ENCODE results near the gene FRMD4B.

The FRMD4B gene

GRCh38 chr3:69322158-69322509 lies 63.8 kb downstream of the FRMD4B start:
- no peaks in the 10 kb centered on the region for H4K20me1 ChIP-seq (ENCODE audit: insufficient read depth, low read length)
- TF ChIP-seq CTCF (IDR thresholded peaks at IDR 0.05; ENCODE audit: borderline replicate concordance, extremely low read depth, low read length, poor library complexity, severe bottlenecking) (no peak), EZH2 (IDR thresholded peaks at IDR 0.05; ENCODE audit: borderline replicate concordance, low read depth, low read length, severe bottlenecking) (no peak)

GRCh38 chr3:69321301-69322157 lies 64.4 kb downstream of the FRMD4B start:
- H3K79me2 ChIP-seq (ENCODE audit: insufficient read depth, low read length): peaks cover 87% of the 10 kb centered on the region
- TF ChIP-seq CTCF (IDR thresholded peaks at IDR 0.05; ENCODE audit: borderline replicate concordance, extremely low read depth, low read length, poor library complexity, severe bottlenecking): no peak
- H3K27me3 ChIP-seq (ENCODE audit: insufficient read depth, low read length, poor library complexity): no peaks in the 10 kb centered on the region
- H2AFZ ChIP-seq (ENCODE audit: low read depth, low read length): no peak overlapping the region
- 0 out of 2 replicates have a peak, but pooled peaks cover 5% of the 10 kb centered on the region for H3K36me3 ChIP-seq (ENCODE audit: insufficient read depth, low read length)
- H4K20me1 ChIP-seq (ENCODE audit: insufficient read depth, low read length): no peaks in the 10 kb centered on the region
- no peak overlapping the region for H3K4me3 ChIP-seq (ENCODE audit: low read depth in 1 of 2, low read length in 2 of 2)
- no peak overlapping the region for H3K9ac ChIP-seq (ENCODE audit: low read depth, low read length)
- H3K4me2 ChIP-seq (ENCODE audit: insufficient read depth, low read length): no peak overlapping the region
- peak overlapping the region; percentile 25; the same call in 1 of the 2 replicates for H3K27ac ChIP-seq (ENCODE audit: low read length)
- ATAC-seq (ENCODE audit: insufficient read depth, low read depth): no peak
- no peak for DNase-seq
- peaks cover 24% of the 10 kb centered on the region for H3K4me1 ChIP-seq (ENCODE audit: insufficient read depth, low read length)
- no peaks in the 10 kb centered on the region for H3K9me3 ChIP-seq (ENCODE audit: insufficient read depth, low read length, severe bottlenecking)

More at GRCh38 chr3:69322158-69322509, 63.8 kb downstream of the FRMD4B start:
- H3K4me1 ChIP-seq (ENCODE audit: insufficient read depth, low read length): peaks cover 29% of the 10 kb centered on the region
- H3K4me2 ChIP-seq (ENCODE audit: insufficient read depth, low read length): no peak overlapping the region
- H3K36me3 ChIP-seq (ENCODE audit: insufficient read depth, low read length): 0 out of 2 replicates have a peak, but pooled peaks cover 5% of the 10 kb centered on the region
- no peaks in the 10 kb centered on the region for H3K9me3 ChIP-seq (ENCODE audit: insufficient read depth, low read length, severe bottlenecking)
- H3K27me3 ChIP-seq (ENCODE audit: insufficient read depth, low read length, poor library complexity): no peaks in the 10 kb centered on the region
- H3K9ac ChIP-seq (ENCODE audit: low read depth, low read length): no peak overlapping the region
- no peak for DNase-seq
- H3K4me3 ChIP-seq (ENCODE audit: low read depth in 1 of 2, low read length in 2 of 2): no peak overlapping the region
- H2AFZ ChIP-seq (ENCODE audit: low read depth, low read length): no peak overlapping the region
- no peak for ATAC-seq (ENCODE audit: insufficient read depth, low read depth)
- peaks cover 83% of the 10 kb centered on the region for H3K79me2 ChIP-seq (ENCODE audit: insufficient read depth, low read length)
- peak overlapping the region; percentile 25; the same call in 1 of the 2 replicates for H3K27ac ChIP-seq (ENCODE audit: low read length)

- TF ChIP-seq CTCF (IDR thresholded peaks at IDR 0.05; ENCODE audit: borderline replicate concordance, extremely low read depth, low read length, poor library complexity, severe bottlenecking) (no peak), EZH2 (IDR thresholded peaks at IDR 0.05; ENCODE audit: borderline replicate concordance, low read depth, low read length, severe bottlenecking) (no peak)
- Histone ChIP-seq H3K4me1 (ENCODE audit: insufficient read depth, low read length) (peaks cover 18% of the 10 kb centered on the region), H3K9me3 (ENCODE audit: insufficient read depth, low read length, severe bottlenecking) (no peaks in the 10 kb centered on the region), H2AFZ (ENCODE audit: low read depth, low read length) (no peak overlapping the region), H3K27ac (ENCODE audit: low read length) (0 out of 2 replicates have a peak overlapping the region, but pooled peaks have one; percentile 13), H3K79me2 (ENCODE audit: insufficient read depth, low read length) (peaks cover 87% of the 10 kb centered on the region), H3K4me2 (ENCODE audit: insufficient read depth, low read length) (no peak overlapping the region), H3K9ac (ENCODE audit: low read depth, low read length) (no peak overlapping the region), H3K27me3 (ENCODE audit: insufficient read depth, low read length, poor library complexity) (no peaks in the 10 kb centered on the region), H4K20me1 (ENCODE audit: insufficient read depth, low read length) (no peaks in the 10 kb centered on the region), H3K36me3 (ENCODE audit: insufficient read depth, low read length) (0 out of 2 replicates have a peak, but pooled peaks cover 5% of the 10 kb centered on the region), H3K4me3 (ENCODE audit: low read depth in 1 of 2, low read length in 2 of 2) (no peak overlapping the region)
- no peak for ATAC-seq (ENCODE audit: insufficient read depth, low read depth)
- DNase-seq: no peak
These were observed 65.0 kb downstream of the FRMD4B start for GRCh38 chr3:69320871-69321271.

Measured in DND-41 (cell line).